ENCODE data around the gene DUSP16.

Gene DUSP16

GRCh38 chr12:12460935-12461922 lies 101.4 kb downstream of the DUSP16 start:
- DNase-seq: no peak

- no peak for DNase-seq
Measured at GRCh38 chr12:12456637-12457036, 106.0 kb downstream of the DUSP16 start.

DNA sequence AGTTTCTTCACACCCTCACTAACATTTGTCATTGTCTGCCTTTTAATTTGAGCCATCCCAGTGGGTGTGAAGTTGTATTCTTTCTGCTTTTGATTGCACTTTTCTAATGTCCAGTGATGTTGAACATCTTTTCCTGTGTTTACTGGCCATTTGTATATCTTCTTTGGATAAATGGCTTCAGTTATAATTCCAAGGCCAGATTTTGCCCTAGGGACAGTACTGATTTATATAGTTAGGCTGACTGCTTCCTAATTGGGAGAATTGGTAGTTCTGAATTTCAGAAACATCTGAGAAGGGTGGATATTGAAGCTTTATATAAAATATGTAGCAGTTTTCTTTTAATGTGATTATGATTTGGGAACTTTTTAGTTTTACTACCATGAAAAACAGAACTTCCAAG lies 108.3 kb downstream of the DUSP16 start:
- DNase-seq: no peak

DNA sequence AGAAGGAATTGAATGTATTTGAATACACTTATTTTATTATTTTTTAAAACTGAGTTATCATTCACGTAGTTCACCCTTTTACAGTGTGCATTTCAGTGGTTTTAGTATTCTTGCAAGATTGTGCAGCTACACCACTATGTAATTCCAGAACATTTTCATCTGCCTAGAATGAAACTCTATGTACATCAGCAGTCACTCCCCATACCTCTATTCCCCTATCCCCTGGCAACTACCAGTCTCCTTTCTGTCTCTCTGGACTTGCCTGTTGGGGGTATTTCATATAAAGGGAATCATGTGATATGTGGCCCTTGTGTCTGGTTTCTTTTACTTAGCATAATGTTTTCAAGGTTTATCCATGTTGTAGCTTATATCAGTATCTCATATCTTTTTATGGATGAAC lies 109.0 kb downstream of the DUSP16 start:
- DNase-seq: no peak

DNA sequence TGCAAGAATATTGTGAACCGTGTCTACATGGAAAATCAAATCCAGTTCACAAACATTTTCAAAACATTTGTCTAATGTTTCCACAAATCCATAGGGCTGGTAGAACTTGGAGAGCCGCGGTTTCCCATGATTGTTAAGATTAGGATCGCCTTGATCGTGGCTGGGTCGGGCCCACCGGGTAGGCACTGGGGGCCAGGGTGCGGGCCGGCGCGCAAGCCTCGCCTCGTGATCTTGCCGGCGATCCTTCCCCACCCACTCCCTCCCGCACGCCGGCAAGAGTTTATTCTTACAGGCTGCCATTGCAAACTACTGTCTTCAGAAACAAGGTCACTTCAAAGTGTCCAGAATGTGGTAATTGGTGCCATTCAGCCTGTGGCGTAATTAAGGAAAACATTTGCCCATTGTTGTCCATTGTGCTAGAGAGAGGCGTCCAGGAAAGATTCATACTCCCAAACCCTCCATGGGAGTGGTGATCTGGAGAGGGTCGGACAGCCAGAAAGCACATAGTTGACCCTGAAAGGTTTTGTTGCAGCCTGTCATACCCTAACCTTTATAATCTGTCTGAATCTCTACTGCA lies 110.2 kb downstream of the DUSP16 start:
- no peak for DNase-seq

DNA sequence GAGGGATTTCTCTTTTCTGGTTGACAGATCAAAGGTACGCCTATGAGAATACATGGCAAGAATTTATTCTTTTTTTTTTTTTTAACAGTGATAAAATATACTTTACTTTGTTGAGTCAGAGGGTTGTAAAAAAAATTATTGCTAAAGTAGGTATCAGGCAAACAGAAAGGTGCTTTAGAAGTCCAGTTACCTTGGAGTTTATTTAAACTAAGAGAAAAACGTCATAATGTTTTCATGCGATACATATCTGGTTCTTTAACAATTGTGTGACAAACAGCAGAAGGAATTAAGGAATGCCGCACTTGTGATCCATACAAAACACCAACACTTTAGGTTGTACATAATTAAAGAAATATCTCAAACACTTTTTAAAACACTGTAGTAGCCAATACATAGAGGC lies 111.6 kb downstream of the DUSP16 start:
- DNase-seq: no peak

- DNase-seq: no peak
Measured at GRCh38 chr12:12450043-12450471, 112.6 kb downstream of the DUSP16 start.

DNA sequence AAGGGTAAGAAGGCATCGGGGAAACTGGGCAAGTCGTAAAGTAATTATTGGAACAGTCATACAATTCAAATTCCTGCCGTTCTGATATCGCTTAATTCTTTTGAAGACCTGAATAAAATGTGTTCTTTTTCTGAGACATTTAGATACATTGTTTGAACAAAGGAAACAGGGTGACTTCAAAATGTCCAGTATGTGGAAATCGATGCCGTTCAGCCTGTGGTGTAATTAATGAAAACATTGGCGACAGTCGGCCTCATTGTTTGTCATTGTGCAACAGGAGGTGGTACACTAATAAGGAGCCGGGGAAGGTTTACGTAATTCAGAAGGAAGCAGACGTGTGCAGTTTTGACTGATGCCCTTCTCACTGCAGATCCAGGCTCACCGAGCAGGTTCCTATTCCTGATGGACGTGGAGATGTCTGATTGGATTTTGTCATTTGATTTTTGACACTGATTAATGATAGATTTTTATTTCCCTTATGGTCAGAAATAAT lies 113.1 kb downstream of the DUSP16 start:
- no peak for DNase-seq

DNA sequence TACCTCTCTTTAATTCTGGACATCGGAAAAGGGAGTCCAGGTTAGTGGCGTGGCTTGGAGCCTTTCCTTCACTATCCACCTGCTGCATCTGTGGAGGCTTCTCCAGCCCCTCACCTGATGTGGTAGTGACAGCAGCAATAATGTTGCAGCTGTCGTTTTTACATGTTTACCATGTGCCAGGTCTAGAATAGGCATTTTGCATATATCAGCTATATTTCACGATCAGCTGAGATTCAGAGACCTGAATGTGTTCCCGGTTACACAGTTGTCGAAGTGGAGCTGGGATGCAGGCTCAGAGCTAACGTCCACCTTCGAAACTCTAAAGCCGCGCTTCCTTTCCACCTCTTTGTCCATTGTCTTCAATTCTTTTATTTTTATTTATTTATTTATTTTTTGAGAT lies 114.8 kb downstream of the DUSP16 start:
- no peak for DNase-seq

DNA sequence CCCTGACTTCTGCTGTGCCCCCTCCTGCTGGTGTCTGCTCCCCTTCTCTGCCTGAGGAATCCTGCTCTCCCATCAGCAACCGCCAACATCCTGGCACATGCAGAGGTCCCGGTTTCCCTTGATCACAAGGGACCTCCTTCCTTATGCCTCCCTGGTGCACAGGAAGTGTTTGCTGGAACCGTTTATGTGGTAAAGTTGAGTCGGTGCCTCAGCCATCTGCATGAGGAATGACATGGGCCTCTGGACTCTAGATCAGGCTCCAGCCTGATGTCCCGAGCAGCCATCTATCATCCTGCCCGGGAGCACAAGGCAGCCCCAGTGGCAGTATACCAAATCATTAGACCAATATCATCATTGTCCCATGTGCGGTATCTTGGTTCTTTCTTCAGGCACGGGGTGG lies 115.4 kb downstream of the DUSP16 start:
- no peak for DNase-seq

- DNase-seq: no peak
Measured at GRCh38 chr12:12446786-12447185, 115.9 kb downstream of the DUSP16 start.

DNA sequence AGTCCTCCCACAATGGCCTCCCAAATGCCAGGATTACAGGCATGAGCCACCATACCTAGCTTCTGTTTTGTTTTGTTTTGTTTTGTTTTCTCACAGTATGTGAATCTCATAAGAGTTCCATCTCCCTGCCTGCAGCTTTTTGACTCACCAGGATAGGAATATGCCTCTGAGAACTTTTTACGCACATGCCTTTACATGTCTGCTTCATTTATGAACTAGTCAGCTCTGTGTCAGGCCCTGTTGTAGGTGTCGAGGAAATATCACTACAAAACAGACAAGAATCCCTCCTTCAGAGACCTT lies 116.8 kb downstream of the DUSP16 start:
- no peak for DNase-seq

- DNase-seq: no peak
Measured at GRCh38 chr12:12445165-12445881, 117.3 kb downstream of the DUSP16 start.

DNA sequence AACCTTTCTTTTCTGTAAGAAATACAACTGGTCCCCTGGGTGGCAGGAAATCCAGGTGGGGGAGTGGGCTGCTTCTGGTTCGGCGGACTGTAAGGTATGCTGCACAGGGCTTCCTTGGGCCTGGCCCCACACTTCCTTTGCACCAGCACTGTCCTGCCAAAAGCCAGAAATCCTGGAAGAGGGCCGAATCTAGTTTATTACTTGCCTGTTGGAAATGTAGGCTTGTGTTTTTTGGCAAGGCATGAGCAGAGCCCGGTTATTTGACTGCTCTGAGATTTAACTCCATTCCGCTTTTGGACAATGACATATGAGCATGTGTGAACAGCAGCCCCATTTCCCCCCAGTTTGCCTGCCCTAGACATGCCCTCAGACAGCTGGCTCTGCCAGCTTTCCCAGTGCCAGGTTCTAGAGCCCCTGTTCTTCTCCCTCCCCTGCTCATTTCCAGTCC lies 119.2 kb downstream of the DUSP16 start:
- DNase-seq: no peak

DNA sequence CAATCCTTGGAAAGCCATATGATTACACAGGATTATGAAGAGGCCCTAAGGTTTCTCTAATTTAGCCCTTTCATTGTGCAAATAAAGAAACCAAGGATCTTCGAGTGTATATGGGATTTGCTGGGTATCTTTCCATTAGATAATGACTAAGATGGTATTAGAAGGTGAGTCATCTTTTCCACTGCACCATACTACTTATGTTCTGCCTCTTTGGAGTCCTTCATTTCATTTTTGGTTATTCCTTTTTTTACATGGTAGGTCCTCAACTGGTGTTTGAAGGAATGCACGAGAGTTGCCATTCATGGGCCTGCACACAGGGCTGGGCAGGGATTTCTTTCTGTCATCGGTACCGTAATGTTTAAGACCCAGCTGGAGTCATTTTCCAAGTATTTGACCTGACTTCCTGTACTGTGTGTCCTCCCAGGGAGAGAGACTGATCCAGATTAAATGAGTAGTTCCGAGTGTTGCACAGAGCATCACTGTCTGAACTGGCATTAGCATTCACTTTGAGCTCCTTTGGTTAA lies 120.1 kb downstream of the DUSP16 start:
- DNase-seq: no peak

GRCh38 chr12:12441843-12442461 lies 120.7 kb downstream of the DUSP16 start:
- peak; percentile 23 for DNase-seq

GRCh38 chr12:12441429-12441807 lies 121.2 kb downstream of the DUSP16 start:
- no peak for DNase-seq

DNA sequence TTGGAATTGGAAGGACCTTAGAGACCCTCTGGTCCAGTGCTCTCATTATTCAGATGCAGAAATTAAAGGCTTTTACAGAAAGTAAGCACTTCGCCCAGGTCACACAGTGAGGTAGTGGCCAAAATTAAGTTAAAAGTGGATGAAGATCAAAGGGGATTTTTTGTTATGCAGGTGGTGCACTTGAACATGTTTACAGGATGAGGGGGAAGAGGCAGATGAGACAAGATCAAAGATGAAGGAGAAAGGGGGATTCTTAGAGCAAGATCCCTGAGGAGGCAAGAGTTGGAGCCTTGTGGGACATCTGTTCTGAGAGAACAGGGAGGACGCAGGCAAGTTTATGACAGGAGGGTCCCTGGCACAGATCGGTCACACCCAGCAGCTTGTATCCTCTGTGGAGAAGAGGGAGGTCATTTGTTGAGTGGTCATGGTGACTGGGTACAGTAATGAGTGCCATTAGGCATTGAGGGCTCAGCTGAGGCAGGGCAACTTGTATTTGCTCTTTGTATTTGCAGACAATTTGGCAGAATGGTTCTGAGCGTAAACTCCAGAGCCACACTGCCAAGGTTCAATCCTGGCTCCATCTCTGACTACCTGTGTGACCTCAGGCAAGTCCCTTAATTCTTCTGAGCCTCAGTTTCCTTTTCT lies 121.8 kb downstream of the DUSP16 start:
- DNase-seq: no peak

GRCh38 chr12:12439636-12440035 lies 123.0 kb downstream of the DUSP16 start:
- DNase-seq: peak; percentile 15

DNA sequence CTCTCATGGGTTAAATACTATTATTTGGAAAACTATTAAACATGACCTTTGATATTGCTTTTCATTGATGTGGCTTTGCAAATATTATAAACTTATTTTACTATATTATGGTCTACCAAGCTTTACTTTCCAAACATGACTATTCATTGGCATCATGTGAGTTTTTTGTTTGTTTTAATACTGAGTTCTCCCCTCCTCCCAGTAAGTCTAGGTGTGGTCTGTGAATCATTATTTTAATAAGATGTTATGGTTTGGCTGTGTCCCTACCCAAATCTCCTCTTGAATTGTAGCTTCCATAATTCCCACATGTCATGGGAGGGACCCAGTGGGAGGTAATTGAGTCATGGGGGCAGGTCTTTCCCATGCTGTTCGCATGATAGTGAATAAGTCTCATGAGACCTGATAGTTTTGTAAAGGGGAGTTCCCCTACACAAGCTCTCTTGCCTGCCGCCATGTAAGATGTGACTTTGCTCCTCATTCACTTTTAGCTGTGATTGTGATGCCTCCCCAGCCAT lies 125.8 kb downstream of the DUSP16 start:
- DNase-seq: no peak

GRCh38 chr12:12433203-12433731 lies 129.4 kb downstream of the DUSP16 start:
- DNase-seq: no peak

DNA sequence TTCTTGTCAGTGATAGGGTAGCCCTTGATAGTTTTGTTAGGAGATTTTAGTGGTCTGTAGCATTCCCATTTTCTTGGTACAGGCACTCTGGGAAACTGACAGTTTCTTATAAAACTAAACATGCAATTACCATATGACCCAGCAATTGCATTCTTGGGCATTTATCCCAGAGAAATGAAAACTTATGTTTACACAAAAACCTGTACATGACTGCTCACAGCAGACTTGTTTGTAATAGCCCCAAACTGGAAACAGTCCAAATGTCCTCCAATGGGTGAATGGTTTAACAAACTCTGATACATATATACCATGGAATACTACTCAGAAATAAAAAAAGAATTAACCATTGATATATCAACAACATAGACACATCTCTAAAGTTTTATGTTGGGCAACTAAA lies 130.3 kb downstream of the DUSP16 start:
- DNase-seq: no peak
